ENCODE data around the gene MATN4. TPM values are rescaled to one million over a fixed set of nuclear protein-coding genes. Genes with fewer than 3 reads are reported as not detected.

Gene MATN4
- total and polyA plus RNA-seq, 2 of the 4 experiments (the other 2 are of a cell fraction) = 0.12 TPM; not detected in 1

DNA sequence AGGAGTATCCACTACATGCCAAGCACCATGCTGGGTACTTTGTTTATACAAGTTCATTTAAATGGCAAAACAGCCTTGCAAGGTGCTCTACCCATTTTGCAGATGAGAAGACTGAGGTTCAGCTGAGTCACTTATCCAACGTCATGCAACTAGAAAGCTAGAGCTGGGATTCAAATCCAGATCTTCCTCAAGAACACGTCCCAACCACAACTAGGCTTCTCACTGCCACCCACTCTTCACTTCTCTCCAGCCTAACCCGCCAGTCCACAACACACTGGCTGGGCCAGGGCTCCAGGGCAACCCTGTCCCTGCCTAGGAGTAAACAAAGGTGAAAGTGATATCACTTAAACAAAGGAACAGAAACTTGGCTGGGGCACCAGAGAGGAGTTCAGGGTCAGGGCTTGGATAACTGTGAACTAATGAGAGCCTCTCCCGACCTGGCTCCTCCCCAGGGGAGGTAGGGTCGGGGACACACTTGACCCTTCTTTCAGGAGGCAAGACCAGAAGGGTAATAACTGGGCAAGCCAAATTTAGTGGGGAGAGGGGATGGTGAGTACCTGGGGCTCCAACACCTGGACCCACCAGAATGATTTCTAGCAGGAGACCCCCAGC lies 32.2 kb upstream of the MATN4 start:
- TF ChIP-seq SMC3 (IDR thresholded peaks at IDR 0.05; ENCODE audit: low read depth, low read length) (no peak), POLR2A (IDR thresholded peaks at IDR 0.05; ENCODE audit: low read depth, low read length) (no peak; the same call in 1 of the 2 replicates), RCOR1 (IDR thresholded peaks at IDR 0.05; ENCODE audit: insufficient replicate concordance, low read length) (peak; percentile 45), NFE2L2 (IDR thresholded peaks at IDR 0.05; ENCODE audit: low read depth, low read length) (no peak)
- Histone ChIP-seq H3K27me3 (ENCODE audit: control insufficient read depth, insufficient read depth, low read length) (no peaks in the 10 kb centered on the region), H3K4me3 (ENCODE audit: insufficient read depth, low read depth, low read length) (no peak overlapping the region), H3K9me3 (ENCODE audit: control insufficient read depth, insufficient read depth, low read length) (no peaks in the 10 kb centered on the region), H3K23ac (ENCODE audit: low read depth, low read length) (peak overlapping the region; percentile 19; the same call in 1 of the 2 replicates), H2BK120ac (ENCODE audit: low read depth, low read length) (peak overlapping the region; percentile 8; the same call in 1 of the 2 replicates), H4K8ac (ENCODE audit: low read depth in 2 of 2, low read length in 2 of 2) (0 out of 4 replicates have a peak overlapping the region, but pooled peaks of 1 of the 2 experiments have one; percentile 22), H2BK20ac (ENCODE audit: low read depth, low read length) (no peak overlapping the region), H2BK5ac (ENCODE audit: low read depth, low read length, poor library complexity, severe bottlenecking) (peak overlapping the region; percentile 95), H2AK9ac (replicated peaks; ENCODE audit: low read depth, low read length, poor library complexity) (no peak overlapping the region), H3K4me1 (ENCODE audit: control insufficient read depth, insufficient read depth, low read length) (peaks cover 73% of the 10 kb centered on the region), H3K14ac (replicated peaks; ENCODE audit: low read depth, low read length) (no peak overlapping the region), H3K79me1 (ENCODE audit: low read depth in 1 of 2, low read length in 2 of 2) (peaks cover 30 to 96% of the 10 kb centered on the region in 2 experiments), H3K56ac (ENCODE audit: extremely low read depth, insufficient read depth, low read length) (no peak overlapping the region), H4K20me1 (ENCODE audit: insufficient read depth, low read length) (peaks cover 45% of the 10 kb centered on the region), H4K91ac (ENCODE audit: insufficient read depth, low read depth, low read length) (peak overlapping the region; percentile 21; the same call in 1 of the 2 replicates), H2BK15ac (ENCODE audit: low read depth, low read length) (no peak overlapping the region), H3K9ac (ENCODE audit: low read depth, low read length) (no peak overlapping the region), H3K4me2 (ENCODE audit: low read depth, low read length) (no peak overlapping the region), H3K36me3 (ENCODE audit: control insufficient read depth, insufficient read depth, low read length) (peaks cover 38% of the 10 kb centered on the region), H3K27ac (ENCODE audit: insufficient read depth, low read length) (peak overlapping the region; percentile 31; the same call in 1 of the 2 replicates), H3K4ac (ENCODE audit: low read depth, low read length) (peak overlapping the region; percentile 42), H3K9me1 (ENCODE audit: insufficient read depth, low read length) (peaks cover 48% of the 10 kb centered on the region), H3K18ac (ENCODE audit: low read depth, low read length) (no peak overlapping the region), H4K5ac (ENCODE audit: low read depth, low read length) (no peak overlapping the region), H2AK5ac (ENCODE audit: low read depth, low read length) (peak overlapping the region; percentile 50; the same call in 1 of the 2 replicates), H2AFZ (replicated peaks; ENCODE audit: low read length, poor library complexity) (no peak overlapping the region)
- in situ Hi-C loops (cut with MboI; ENCODE audit: low sequenced_read_pairs) = loop anchor here (25.0 kb wide), 1 partner anchor 572 kb away; the partner anchor contains the start of gene PLTP
- no peak for DNase-seq
- CTCF ChIA-PET = interaction anchor here (0.6 to 2.5 kb wide), 2 partner anchors 23 to 1502 kb away, joined by 4 to 8 read pairs; partner anchors contain the start of gene SYS1
- intact Hi-C loops (cut with micrococcal nuclease) = no loop called here
- WGBS, 2 experiments (ENCODE audit: extremely low coverage in 2 of 2, insufficient read length in 1 of 2) = no CpG with 5 or more reads among the region's 5 CpGs
- dilution Hi-C loops (cut with HindIII; ENCODE audit: low sequenced_read_pairs, unreplicated experiment) = no loop called here
- BruUV-seq (replicated peaks) = no TSS peak
- ATAC-seq (ENCODE audit: low read depth) = no peak
- POLR2A ChIA-PET (ENCODE audit: unreplicated experiment) = no interaction called here

All from IMR-90 (cell line).